ENCODE measurements around the gene TMEM91. TPM values are rescaled to one million over a fixed set of nuclear protein-coding genes. Genes with fewer than 3 reads are reported as not detected.

TMEM91 gene
- total and polyA plus RNA-seq, 9 of the 15 experiments (the other 6 are each of a cell fraction or from before 2014, with no cell fraction given): 1.2 to 5.2 (median 2.7) TPM

DNA sequence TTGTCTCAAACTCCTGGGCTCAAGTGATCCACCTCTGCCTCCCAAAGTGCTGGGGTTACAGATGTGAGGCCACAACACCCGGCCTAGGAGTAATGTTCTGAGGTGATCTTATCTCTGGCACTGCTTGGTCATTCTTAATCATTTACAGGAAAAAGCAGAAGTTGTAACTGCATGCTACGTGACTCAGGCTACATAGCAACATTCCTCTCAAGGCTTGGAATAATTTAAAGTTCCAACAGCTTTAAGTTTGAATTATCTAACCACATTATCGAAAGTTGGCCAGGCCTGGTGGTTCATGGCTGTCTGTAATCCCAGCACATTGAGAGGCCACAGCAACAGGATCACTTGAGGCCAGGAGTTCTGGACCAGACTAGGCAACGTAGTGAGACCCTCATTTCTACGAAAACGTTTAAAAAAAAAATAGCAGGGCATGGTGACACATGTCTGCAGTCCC lies 8.5 kb upstream of the TMEM91 start (continued):
- TF ChIP-seq, protein P1, sequence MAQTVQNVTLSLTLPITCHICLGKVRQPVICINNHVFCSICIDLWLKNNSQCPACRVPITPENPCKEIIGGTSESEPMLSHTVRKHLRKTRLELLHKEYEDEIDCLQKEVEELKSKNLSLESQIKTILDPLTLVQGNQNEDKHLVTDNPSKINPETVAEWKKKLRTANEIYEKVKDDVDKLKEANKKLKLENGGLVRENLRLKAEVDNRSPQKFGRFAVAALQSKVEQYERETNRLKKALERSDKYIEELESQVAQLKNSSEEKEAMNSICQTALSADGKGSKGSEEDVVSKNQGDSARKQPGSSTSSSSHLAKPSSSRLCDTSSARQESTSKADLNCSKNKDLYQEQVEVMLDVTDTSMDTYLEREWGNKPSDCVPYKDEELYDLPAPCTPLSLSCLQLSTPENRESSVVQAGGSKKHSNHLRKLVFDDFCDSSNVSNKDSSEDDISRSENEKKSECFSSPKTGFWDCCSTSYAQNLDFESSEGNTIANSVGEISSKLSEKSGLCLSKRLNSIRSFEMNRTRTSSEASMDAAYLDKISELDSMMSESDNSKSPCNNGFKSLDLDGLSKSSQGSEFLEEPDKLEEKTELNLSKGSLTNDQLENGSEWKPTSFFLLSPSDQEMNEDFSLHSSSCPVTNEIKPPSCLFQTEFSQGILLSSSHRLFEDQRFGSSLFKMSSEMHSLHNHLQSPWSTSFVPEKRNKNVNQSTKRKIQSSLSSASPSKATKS (CRISPR knock-in tag; IDR thresholded peaks at IDR 0.05): no peak
- TF ChIP-seq ZNF644 (tag; IDR thresholded peaks at IDR 0.05; ENCODE audit: low read depth): no peak
- no peak for TF ChIP-seq CBX8 (IDR thresholded peaks at IDR 0.05; ENCODE audit: borderline replicate concordance, extremely low read depth, low read depth, low read length, poor library complexity, severe bottlenecking)
- TF ChIP-seq, protein P2, sequence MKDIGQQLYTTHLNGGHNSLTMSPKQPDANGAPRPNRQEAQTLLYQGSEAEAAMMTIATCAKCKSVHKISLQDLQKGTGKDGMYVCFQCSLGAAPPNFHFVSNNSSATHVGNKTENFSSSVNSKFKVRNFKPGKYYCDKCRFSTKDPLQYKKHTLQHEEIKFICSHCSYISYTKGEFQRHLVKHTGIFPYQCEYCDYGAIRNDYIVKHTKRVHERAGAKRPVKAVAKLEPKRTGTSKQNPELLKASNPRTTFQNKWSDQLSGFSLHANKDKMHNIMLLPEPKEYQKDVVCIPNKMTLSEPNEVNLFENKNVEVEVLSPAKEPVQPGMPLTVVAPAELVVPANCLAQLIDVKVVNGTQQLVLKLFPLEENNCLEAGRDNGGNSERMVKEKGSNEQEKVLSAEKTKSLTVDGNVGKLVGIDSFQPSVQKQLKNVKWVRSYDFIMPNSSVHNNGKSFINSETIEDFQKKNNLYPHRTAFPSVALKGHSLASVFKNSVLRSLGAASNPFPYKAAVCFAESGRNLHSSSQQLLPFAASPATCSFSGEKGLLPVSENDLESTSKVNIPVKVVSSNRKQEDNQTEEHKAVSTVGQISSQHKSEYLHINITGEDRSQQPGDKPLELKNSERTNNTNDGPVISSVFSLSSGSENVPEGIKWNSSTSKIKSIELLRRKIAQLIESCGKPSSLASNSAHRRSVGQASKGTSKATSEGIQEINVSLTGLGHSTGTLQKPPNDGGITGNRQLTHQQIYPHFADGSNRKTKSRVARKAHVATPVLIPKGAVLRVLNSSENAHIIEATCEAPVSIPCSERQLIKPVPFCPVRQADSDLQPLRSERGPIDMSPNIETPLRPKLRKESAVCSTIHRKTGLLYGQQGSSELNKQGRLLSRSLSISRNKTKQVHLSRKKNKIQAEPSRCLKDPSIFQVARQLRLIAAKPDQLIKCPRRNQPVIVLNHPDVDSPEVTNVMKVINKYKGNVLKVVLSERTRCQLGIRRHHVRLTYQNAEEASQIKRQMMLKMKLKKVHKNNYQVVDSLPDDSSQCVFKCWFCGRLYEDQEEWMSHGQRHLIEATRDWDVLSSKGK (CRISPR knock-in tag; IDR thresholded peaks at IDR 0.05): no peak
- peak; percentile 43 for TF ChIP-seq NCOR1 (IDR thresholded peaks at IDR 0.05)
- peak; percentile 44; the same call in 1 of the 2 replicates for TF ChIP-seq HDAC2 (IDR thresholded peaks at IDR 0.05)
- peak; percentile 89 for TF ChIP-seq ARID1B (IDR thresholded peaks at IDR 0.05)
- TF ChIP-seq CREB1 (IDR thresholded peaks at IDR 0.05): peak; percentile 34; the same call in 1 of the 2 replicates
- no peak for TF ChIP-seq CREB1 (CRISPR knock-in tag; IDR thresholded peaks at IDR 0.05)
- no peak for TF ChIP-seq CEBPG (CRISPR knock-in tag; IDR thresholded peaks at IDR 0.05)
- TF ChIP-seq CEBPG (tag; conservative IDR thresholded peaks at IDR 0.05 in 1 of 2, IDR thresholded peaks at IDR 0.05 in 1 of 2): no peak
- TF ChIP-seq SAP30 (IDR thresholded peaks at IDR 0.05; ENCODE audit: borderline replicate concordance, insufficient read depth, low read depth, low read length, poor library complexity, severe bottlenecking): no peak
- no peak for TF ChIP-seq HDAC8 (tag; IDR thresholded peaks at IDR 0.05)
- TF ChIP-seq RBM25 (IDR thresholded peaks at IDR 0.05; ENCODE audit: low read depth, low read length, severe bottlenecking): no peak
- peak; percentile 46; the same call in 1 of the 2 replicates for TF ChIP-seq ZNF175 (CRISPR knock-in tag; IDR thresholded peaks at IDR 0.05; ENCODE audit: low read depth)
- no peak for TF ChIP-seq CAMTA2 (CRISPR knock-in tag; conservative IDR thresholded peaks at IDR 0.05)
- no peak for TF ChIP-seq OTX1 (CRISPR knock-in tag; IDR thresholded peaks at IDR 0.05)
- no peak for TF ChIP-seq SLC30A9 (CRISPR knock-in tag; IDR thresholded peaks at IDR 0.05)
- no peak for TF ChIP-seq NFE2L1 (tag; IDR thresholded peaks at IDR 0.05; ENCODE audit: borderline replicate concordance, low read depth)
- TF ChIP-seq EZH2 (IDR thresholded peaks at IDR 0.05; ENCODE audit: borderline replicate concordance, low read depth, low read length): no peak
- TF ChIP-seq KLF1 (tag; IDR thresholded peaks at IDR 0.05): no peak
- peak; percentile 51 for TF ChIP-seq CREB3 (tag; conservative IDR thresholded peaks at IDR 0.05; ENCODE audit: low read depth)

Data from K562 (cell line).